Dedifferentiated amniotic fluid mesenchymal stem cell (primary cell): Measurements from ENCODE around the gene PNMA6F.
"Not testable (repeated sequence)": the region's sequence is repeated elsewhere in the genome, so short reads cannot be mapped to it uniquely, and the experiment has no call there.

Experiments
- DNase-seq: peaks from one replicate; pipeline ENCODE4 v3.0.0-alpha.2; 2016; ENCODE audit errors: extremely low spot score

The PNMA6F gene

GRCh38 chrX:153334654-153335295, 13.2 kb upstream of the PNMA6F start:
- no peak for DNase-seq

- peak; percentile 60 for DNase-seq
These were observed 12.5 kb upstream of the PNMA6F start, which contains the start of gene ZNF275 for GRCh38 chrX:153333821-153334653. Gene ZNF275, plus strand, starts transcription at chrX:153334153. Its CDS starts 2,527 bp downstream, at chrX:153336680.

- peak; percentile 38 for DNase-seq
These were observed 11.7 kb upstream of the PNMA6F start for GRCh38 chrX:153333266-153333665.

- no peak for DNase-seq
These were observed 6.0 kb upstream of the PNMA6F start for GRCh38 chrX:153327561-153327960.

GRCh38 chrX:153320555-153321184, 897 bp downstream of the PNMA6F start:
- no peak for DNase-seq

GRCh38 chrX:153320047-153320443, 1.5 kb downstream of the PNMA6F start:
- DNase-seq, result not testable (repeated sequence)

GRCh38 chrX:153319295-153320046, 2.1 kb downstream of the PNMA6F start:
- no peak for DNase-seq

GRCh38 chrX:153318811-153319210, 2.8 kb downstream of the PNMA6F start:
- DNase-seq, result no peak

GRCh38 chrX:153317996-153318722, 3.4 kb downstream of the PNMA6F start:
- no peak for DNase-seq

GRCh38 chrX:153317306-153317705, 4.3 kb downstream of the PNMA6F start:
- no peak for DNase-seq

- DNase-seq, result no peak
These were observed 8.7 kb downstream of the PNMA6F start for GRCh38 chrX:153312842-153313241.

- DNase-seq, result no peak
These were observed 9.5 kb downstream of the PNMA6F start for GRCh38 chrX:153312041-153312440.

GRCh38 chrX:153310901-153311300, 10.7 kb downstream of the PNMA6F start:
- DNase-seq, result no peak

GRCh38 chrX:153307276-153308178, 14.0 kb downstream of the PNMA6F start:
- DNase-seq, result no peak

- DNase-seq, result no peak
These were observed 14.9 kb downstream of the PNMA6F start for GRCh38 chrX:153306527-153307115.

- no peak for DNase-seq
These were observed 15.6 kb downstream of the PNMA6F start for GRCh38 chrX:153305972-153306371.

- no peak for DNase-seq
These were observed 16.4 kb downstream of the PNMA6F start for GRCh38 chrX:153304988-153305736.

GRCh38 chrX:153303276-153304262, 18.0 kb downstream of the PNMA6F start:
- no peak for DNase-seq
